H9 (cell line): Measurements from ENCODE around the gene CNIH2. TPM values are rescaled to one million over a fixed set of nuclear protein-coding genes. Genes with fewer than 3 reads are reported as not detected.

Experiments
- DNase-seq: peaks from one replicate; pipeline ENCODE4 v3.0.0-alpha.2; 2017
- H2AFZ ChIP-seq: one replicate; pipeline ENCODE4 v1.6.1; 2013; ENCODE audit warnings: mild to moderate bottlenecking, low read length, control low read depth, moderate library complexity
- H2AK5ac ChIP-seq: 2 replicates; pipeline ENCODE4 v1.6.1; 2013; ENCODE audit warnings: low read length, control low read depth, mixed read lengths; ENCODE audit not compliant: insufficient read length
- H2BK120ac ChIP-seq: one replicate; pipeline ENCODE4 v1.6.1; 2013; ENCODE audit warnings: low read depth, mild to moderate bottlenecking, low read length, control low read depth, inconsistent platforms; ENCODE audit not compliant: poor library complexity, severe bottlenecking
- H2BK12ac ChIP-seq: 2 replicates; pipeline ENCODE4 v1.6.1; 2013; ENCODE audit warnings: low read length, control low read depth, mixed read lengths, low read depth; ENCODE audit not compliant: insufficient read length
- H2BK15ac ChIP-seq: 2 replicates; pipeline ENCODE4 v1.6.1; 2013; ENCODE audit warnings: low read depth, low read length, control low read depth
- H2BK20ac ChIP-seq: one replicate; pipeline ENCODE4 v1.6.1; 2013; ENCODE audit warnings: low read depth, mild to moderate bottlenecking, low read length, control low read depth, inconsistent platforms; ENCODE audit not compliant: poor library complexity, severe bottlenecking
- H2BK5ac ChIP-seq: 2 replicates; pipeline ENCODE4 v1.6.1; 2013; ENCODE audit warnings: low read length, control low read depth, mixed read lengths; ENCODE audit not compliant: insufficient read length
- H3K14ac ChIP-seq: 2 replicates; pipeline ENCODE4 v1.6.1; 2013; ENCODE audit warnings: low read length, control low read depth; ENCODE audit not compliant: insufficient read depth
- H3K18ac ChIP-seq: 2 replicates; pipeline ENCODE4 v1.6.1; 2013; ENCODE audit warnings: low read depth, mild to moderate bottlenecking, mixed read lengths, low read length, control low read depth; ENCODE audit not compliant: insufficient read length
- H3K23ac ChIP-seq: 2 replicates; pipeline ENCODE4 v1.6.1; 2013; ENCODE audit warnings: low read length, control low read depth, mixed read lengths, low read depth; ENCODE audit not compliant: insufficient read length
- H3K23me2 ChIP-seq: 2 replicates; pipeline ENCODE4 v1.6.1; 2013; ENCODE audit warnings: low read depth, mild to moderate bottlenecking, mixed read lengths, low read length, control low read depth; ENCODE audit not compliant: insufficient read length, poor library complexity, severe bottlenecking
- H3K27ac ChIP-seq: 2 replicates; pipeline ENCODE4 v1.5.1; 2013; ENCODE audit warnings: low read length, control low read depth, mixed read lengths, low read depth; ENCODE audit not compliant: insufficient read length
- H3K27me3 ChIP-seq: 2 replicates; pipeline ENCODE4 v1.6.1; 2013; ENCODE audit warnings: low read length, control low read depth, inconsistent platforms; ENCODE audit not compliant: insufficient read depth
- H3K4ac ChIP-seq: 2 replicates; pipeline ENCODE4 v1.6.1; 2013; ENCODE audit warnings: low read depth, mild to moderate bottlenecking, control low read depth, inconsistent platforms, low read length, moderate library complexity
- H3K4me1 ChIP-seq: 2 replicates; pipeline ENCODE4 v1.6.1; 2013; ENCODE audit warnings: low read length, control low read depth, inconsistent platforms; ENCODE audit not compliant: insufficient read depth
- H3K4me2 ChIP-seq: 2 replicates; pipeline ENCODE4 v1.6.1; 2013; ENCODE audit warnings: low read length, control low read depth, mixed read lengths; ENCODE audit not compliant: insufficient read length, insufficient read depth
- H3K56ac ChIP-seq: 2 replicates; pipeline ENCODE4 v1.6.1; 2013; ENCODE audit warnings: low read depth, mild to moderate bottlenecking, mixed read lengths, low read length, control low read depth; ENCODE audit not compliant: insufficient read length
- H3K79me1 ChIP-seq: 2 replicates; pipeline ENCODE4 v1.6.1; 2013; ENCODE audit warnings: low read depth, mild to moderate bottlenecking, moderate library complexity, low read length, control low read depth, inconsistent platforms; ENCODE audit not compliant: insufficient read depth, poor library complexity, severe bottlenecking
- H3K79me2 ChIP-seq: 2 replicates; pipeline ENCODE4 v1.6.1; 2013; ENCODE audit warnings: low read length, control low read depth, inconsistent platforms; ENCODE audit not compliant: insufficient read depth
- H3K9ac ChIP-seq: 2 replicates; pipeline ENCODE4 v1.6.1; 2013; ENCODE audit warnings: low read length, control low read depth, mixed read lengths; ENCODE audit not compliant: insufficient read length; ENCODE audit errors: extremely low read depth
- H3K9me3 ChIP-seq: one replicate; pipeline ENCODE4 v1.6.1; 2013; ENCODE audit warnings: low read depth, low read length, inconsistent platforms; ENCODE audit not compliant: control insufficient read depth
- H3T11ph ChIP-seq: one replicate; pipeline ENCODE4 v1.6.1; 2013; ENCODE audit warnings: mild to moderate bottlenecking, low read length, control low read depth, inconsistent platforms
- H4K20me1 ChIP-seq: one replicate; pipeline ENCODE4 v1.6.1; 2013; ENCODE audit not compliant: control insufficient read depth, insufficient read length, insufficient read depth
- H4K5ac ChIP-seq: 2 replicates; pipeline ENCODE4 v1.6.1; 2013; ENCODE audit warnings: low read depth, mild to moderate bottlenecking, mixed read lengths, low read length, control low read depth; ENCODE audit not compliant: insufficient read length
- H4K8ac ChIP-seq: replicated peaks from 2 replicates; pipeline ENCODE4 v1.6.1; 2013; ENCODE audit warnings: low read length, control low read depth, mixed read lengths, low read depth; ENCODE audit not compliant: insufficient read length
- H4K91ac ChIP-seq: 2 replicates; pipeline ENCODE4 v1.6.1; 2013; ENCODE audit warnings: low read depth, mild to moderate bottlenecking, moderate library complexity, mixed read lengths, low read length, control low read depth; ENCODE audit not compliant: insufficient read length
- H3K27ac Mint-ChIP-seq, 3 experiments: 2 replicates in 2 of 3; 3 replicates in 1 of 3; pipeline ENCODE4 v1.8.0; 2020 to 2021; ENCODE audit warnings: mixed read lengths in 3 of 3, mild to moderate bottlenecking in 1 of 3, moderate library complexity in 1 of 3
- H3K27me3 Mint-ChIP-seq: 2 replicates; pipeline ENCODE4 v1.8.0; 2021; ENCODE audit warnings: low read depth, mild to moderate bottlenecking, moderate library complexity, mixed read lengths
- H3K36me3 Mint-ChIP-seq, 3 experiments: 2 replicates in 2 of 3; 3 replicates in 1 of 3; pipeline ENCODE4 v1.8.0; 2020 to 2021; ENCODE audit warnings: low read depth in 3 of 3, mixed read lengths in 3 of 3; ENCODE audit not compliant: insufficient read depth in 1 of 3
- H3K4me1 Mint-ChIP-seq, 2 experiments: 2 replicates each; pipeline ENCODE4 v1.8.0; 2020; ENCODE audit warnings: mixed read lengths in 2 of 2
- H3K4me3 Mint-ChIP-seq, 2 experiments: 2 replicates in 1 of 2; 3 replicates in 1 of 2; pipeline ENCODE4 v1.8.0; 2020 to 2021; ENCODE audit warnings: mild to moderate bottlenecking in 2 of 2, mixed read lengths in 2 of 2, moderate library complexity in 1 of 2
- H3K9me3 Mint-ChIP-seq, 2 experiments: 2 replicates in 1 of 2; 3 replicates in 1 of 2; pipeline ENCODE4 v1.8.0; 2020; ENCODE audit warnings: mild to moderate bottlenecking in 2 of 2, mixed read lengths in 2 of 2, moderate library complexity in 1 of 2
- CTCF ChIP-seq: fragments of 200-600 bp; sonication (generic); conservative IDR thresholded peaks from 3 replicates; pipeline ENCODE4 v1.8.0; 2021; ENCODE audit warnings: antibody characterized with exemption, mild to moderate bottlenecking
- WGBS: extraction: QIAGEN DNeasy Blood & Tissue Kit; methylation state at CpG from one replicate; pipeline ENCODE4 v1.1.7; 2013; ENCODE audit warnings: missing lambda C conversion rate, low lambda C conversion rate, mixed read lengths; ENCODE audit not compliant: insufficient read length; ENCODE audit errors: extremely low coverage; 5-methylcytosine and 5-hydroxymethylcytosine counted together
- total RNA-seq: library from RNA; stranded (reverse); gene quantifications from 2 replicates; pipeline ENCODE4 v1.2.1, GENCODE V29; 2021

The CNIH2 gene
- total RNA-seq, 1 experiment from 2014 or later, result 12.0 TPM

GRCh38 chr11:66278363-66279091, 552 bp downstream of the CNIH2 start:
- no peaks in the 10 kb centered on the region for H3K9me3 Mint-ChIP-seq
- peak overlapping the region; percentile 78 for H3K18ac ChIP-seq
- H3K27me3 ChIP-seq, result no peaks in the 10 kb centered on the region
- no peaks in the 10 kb centered on the region for H3K9me3 ChIP-seq
- no peaks in the 10 kb centered on the region for H3K4me1 ChIP-seq
- no peaks in the 10 kb centered on the region for H3K23me2 ChIP-seq
- DNase-seq, result no peak
- no peak overlapping the region for H2BK120ac ChIP-seq
- H3K14ac ChIP-seq, result peak overlapping the region; percentile 47; the same call in 1 of the 2 replicates
- no peak overlapping the region for H3K9ac ChIP-seq
- peaks cover 26 to 29% of the 10 kb centered on the region in 2 experiments for H3K4me1 Mint-ChIP-seq
- no CpG with 5 or more reads among the region's 45 CpGs for WGBS
- H3K56ac ChIP-seq, result no peak overlapping the region
- no peak overlapping the region; a peak in 1 of 7 replicates for H3K27ac Mint-ChIP-seq
- H3K4me2 ChIP-seq, result peak overlapping the region; percentile 18
- no peaks in the 10 kb centered on the region for H4K20me1 ChIP-seq
- peaks cover under 1 to 20% (median 19%) of the 10 kb centered on the region in 3 experiments; a peak in 6 of 7 replicates for H3K36me3 Mint-ChIP-seq
- no peak overlapping the region for H2BK20ac ChIP-seq
- no peak overlapping the region for H4K91ac ChIP-seq
- H4K8ac ChIP-seq, result no peak overlapping the region
- H3K79me2 ChIP-seq, result no peaks in the 10 kb centered on the region
- TF ChIP-seq CTCF, result no peak
- H3T11ph ChIP-seq, result no peak overlapping the region
- H2BK12ac ChIP-seq, result no peak overlapping the region
- no peak overlapping the region for H2AFZ ChIP-seq
- H3K27ac ChIP-seq, result no peak overlapping the region
- H3K4ac ChIP-seq, result no peak overlapping the region
- peaks cover 23% of the 10 kb centered on the region for H3K27me3 Mint-ChIP-seq
- peak overlapping the region; percentile 62 to 82 for H3K4me3 Mint-ChIP-seq
- H3K23ac ChIP-seq, result no peak overlapping the region
- no peak overlapping the region for H2AK5ac ChIP-seq
- no peak overlapping the region for H2BK15ac ChIP-seq
- H3K79me1 ChIP-seq, result no peaks in the 10 kb centered on the region
- no peak overlapping the region for H4K5ac ChIP-seq
- no peak overlapping the region for H2BK5ac ChIP-seq
